KMS-11 (cell line): Measurements from ENCODE around the gene RNF208.

Experiments
- H2AFZ ChIP-seq: fragments of 200-600 bp; sonication (generic); 2 replicates; pipeline ENCODE4 v1.6.1; 2016; ENCODE audit warnings: antibody characterized with exemption, mixed run types, low read depth
- H3K27ac ChIP-seq: fragments of 200-600 bp; sonication (generic); 2 replicates; pipeline ENCODE4 v1.6.1; 2016; ENCODE audit warnings: mild to moderate bottlenecking, mixed run types
- H3K27me3 ChIP-seq: fragments of 200-600 bp; sonication (generic); 2 replicates; pipeline ENCODE4 v1.6.1; 2017; ENCODE audit warnings: mild to moderate bottlenecking, low read depth, mixed run types, moderate library complexity; ENCODE audit not compliant: insufficient read depth
- H3K36me3 ChIP-seq: fragments of 200-600 bp; sonication (generic); 2 replicates; pipeline ENCODE4 v1.6.1; 2017; ENCODE audit warnings: mild to moderate bottlenecking, mixed run types; ENCODE audit not compliant: insufficient read depth
- H3K4me1 ChIP-seq: fragments of 200-600 bp; sonication (generic); 2 replicates; pipeline ENCODE4 v1.6.1; 2016; ENCODE audit warnings: mild to moderate bottlenecking, low read depth, mixed run types; ENCODE audit not compliant: poor library complexity, severe bottlenecking
- H3K4me2 ChIP-seq: fragments of 200-600 bp; sonication (generic); 2 replicates; pipeline ENCODE4 v1.7.0; 2016; ENCODE audit warnings: mild to moderate bottlenecking, mixed run types
- H3K4me3 ChIP-seq: fragments of 200-600 bp; sonication (generic); IDR thresholded peaks from 2 replicates; pipeline ENCODE4 v1.6.1; 2017; ENCODE audit warnings: low read depth, low read length, mixed read lengths; ENCODE audit not compliant: insufficient read depth
- H3K79me2 ChIP-seq: fragments of 200-600 bp; sonication (generic); 2 replicates; pipeline ENCODE4 v1.6.1; 2016; ENCODE audit warnings: low read depth, mixed run types; ENCODE audit not compliant: insufficient read depth
- H3K9ac ChIP-seq: fragments of 200-600 bp; sonication (generic); 2 replicates; pipeline ENCODE4 v1.6.1; 2016; ENCODE audit warnings: mild to moderate bottlenecking, mixed run types
- H4K20me1 ChIP-seq: fragments of 200-600 bp; sonication (generic); 2 replicates; pipeline ENCODE4 v1.6.1; 2016; ENCODE audit warnings: mild to moderate bottlenecking, mixed run types; ENCODE audit not compliant: insufficient read depth
- TF ChIP-seq, protein P1 (sequence below): fragments of 200-600 bp; sonication (generic); conservative IDR thresholded peaks from 2 replicates; pipeline ENCODE4 v1.6.1; 2017; ENCODE audit warnings: low read depth, mild to moderate bottlenecking, antibody characterized with exemption, low read length, moderate library complexity, mixed read lengths

RNF208 gene

DNA sequence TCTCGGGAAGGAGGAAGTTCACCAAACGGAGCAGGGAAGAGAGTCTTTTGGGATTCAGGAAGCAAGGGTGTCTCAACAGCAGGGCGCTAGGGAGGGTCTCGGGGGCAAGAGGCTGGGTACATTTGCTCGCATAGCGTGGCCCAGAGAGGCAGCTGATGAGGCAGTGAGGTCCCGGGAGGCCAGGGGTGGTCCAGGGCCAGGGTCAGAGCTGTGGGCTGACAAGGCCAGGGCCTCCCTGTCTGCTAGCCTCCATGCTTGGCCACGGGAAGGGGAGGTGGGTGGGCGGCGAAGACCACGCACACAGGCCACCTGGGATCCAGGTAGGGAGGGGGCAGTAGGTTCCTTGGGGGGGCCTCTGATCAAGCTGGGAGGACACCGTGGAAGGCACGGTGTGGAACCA lies 10.5 kb downstream of the RNF208 start:
- Histone ChIP-seq H3K79me2 (peaks cover 9% of the 10 kb centered on the region), H3K27ac (no peak overlapping the region), H2AFZ (no peak overlapping the region), H3K27me3 (no peaks in the 10 kb centered on the region), H3K4me1 (peaks cover 5% of the 10 kb centered on the region), H3K9ac (no peak overlapping the region), H4K20me1 (no peaks in the 10 kb centered on the region), H3K4me3 (no peak overlapping the region), H3K36me3 (no peaks in the 10 kb centered on the region), H3K4me2 (no peak overlapping the region)
- TF ChIP-seq, protein P1, sequence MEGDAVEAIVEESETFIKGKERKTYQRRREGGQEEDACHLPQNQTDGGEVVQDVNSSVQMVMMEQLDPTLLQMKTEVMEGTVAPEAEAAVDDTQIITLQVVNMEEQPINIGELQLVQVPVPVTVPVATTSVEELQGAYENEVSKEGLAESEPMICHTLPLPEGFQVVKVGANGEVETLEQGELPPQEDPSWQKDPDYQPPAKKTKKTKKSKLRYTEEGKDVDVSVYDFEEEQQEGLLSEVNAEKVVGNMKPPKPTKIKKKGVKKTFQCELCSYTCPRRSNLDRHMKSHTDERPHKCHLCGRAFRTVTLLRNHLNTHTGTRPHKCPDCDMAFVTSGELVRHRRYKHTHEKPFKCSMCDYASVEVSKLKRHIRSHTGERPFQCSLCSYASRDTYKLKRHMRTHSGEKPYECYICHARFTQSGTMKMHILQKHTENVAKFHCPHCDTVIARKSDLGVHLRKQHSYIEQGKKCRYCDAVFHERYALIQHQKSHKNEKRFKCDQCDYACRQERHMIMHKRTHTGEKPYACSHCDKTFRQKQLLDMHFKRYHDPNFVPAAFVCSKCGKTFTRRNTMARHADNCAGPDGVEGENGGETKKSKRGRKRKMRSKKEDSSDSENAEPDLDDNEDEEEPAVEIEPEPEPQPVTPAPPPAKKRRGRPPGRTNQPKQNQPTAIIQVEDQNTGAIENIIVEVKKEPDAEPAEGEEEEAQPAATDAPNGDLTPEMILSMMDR, result no peak

DNA sequence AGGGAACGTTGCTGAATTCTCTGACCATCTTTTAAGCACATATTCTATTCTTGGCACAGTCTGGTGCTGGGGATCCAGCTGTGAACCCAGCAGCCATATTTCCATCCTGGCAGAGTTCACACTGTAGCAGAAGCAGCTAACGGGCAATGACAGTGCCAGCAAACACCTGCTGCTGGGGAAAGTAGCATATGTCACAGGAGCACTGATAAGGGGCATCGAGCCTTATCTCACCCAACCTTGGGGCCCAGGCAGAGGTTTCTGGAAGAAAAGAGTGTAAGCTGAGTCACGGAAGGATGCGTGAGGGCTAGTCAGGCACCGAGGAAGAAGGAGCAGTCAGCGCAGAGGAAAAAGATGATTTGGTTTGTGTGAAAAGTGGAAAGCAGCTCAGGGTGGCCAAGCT lies 15.4 kb downstream of the RNF208 start:
- Histone ChIP-seq H3K9ac (peak overlapping the region; percentile 72; the same call in 1 of the 2 replicates), H4K20me1 (no peaks in the 10 kb centered on the region), H3K27me3 (no peaks in the 10 kb centered on the region), H3K4me3 (no peak overlapping the region), H3K4me2 (peak overlapping the region; percentile 75), H3K36me3 (no peaks in the 10 kb centered on the region), H2AFZ (no peak overlapping the region), H3K27ac (no peak overlapping the region), H3K79me2 (peaks cover 37% of the 10 kb centered on the region), H3K4me1 (peaks cover 28% of the 10 kb centered on the region)
- TF ChIP-seq, protein P1, result no peak

DNA sequence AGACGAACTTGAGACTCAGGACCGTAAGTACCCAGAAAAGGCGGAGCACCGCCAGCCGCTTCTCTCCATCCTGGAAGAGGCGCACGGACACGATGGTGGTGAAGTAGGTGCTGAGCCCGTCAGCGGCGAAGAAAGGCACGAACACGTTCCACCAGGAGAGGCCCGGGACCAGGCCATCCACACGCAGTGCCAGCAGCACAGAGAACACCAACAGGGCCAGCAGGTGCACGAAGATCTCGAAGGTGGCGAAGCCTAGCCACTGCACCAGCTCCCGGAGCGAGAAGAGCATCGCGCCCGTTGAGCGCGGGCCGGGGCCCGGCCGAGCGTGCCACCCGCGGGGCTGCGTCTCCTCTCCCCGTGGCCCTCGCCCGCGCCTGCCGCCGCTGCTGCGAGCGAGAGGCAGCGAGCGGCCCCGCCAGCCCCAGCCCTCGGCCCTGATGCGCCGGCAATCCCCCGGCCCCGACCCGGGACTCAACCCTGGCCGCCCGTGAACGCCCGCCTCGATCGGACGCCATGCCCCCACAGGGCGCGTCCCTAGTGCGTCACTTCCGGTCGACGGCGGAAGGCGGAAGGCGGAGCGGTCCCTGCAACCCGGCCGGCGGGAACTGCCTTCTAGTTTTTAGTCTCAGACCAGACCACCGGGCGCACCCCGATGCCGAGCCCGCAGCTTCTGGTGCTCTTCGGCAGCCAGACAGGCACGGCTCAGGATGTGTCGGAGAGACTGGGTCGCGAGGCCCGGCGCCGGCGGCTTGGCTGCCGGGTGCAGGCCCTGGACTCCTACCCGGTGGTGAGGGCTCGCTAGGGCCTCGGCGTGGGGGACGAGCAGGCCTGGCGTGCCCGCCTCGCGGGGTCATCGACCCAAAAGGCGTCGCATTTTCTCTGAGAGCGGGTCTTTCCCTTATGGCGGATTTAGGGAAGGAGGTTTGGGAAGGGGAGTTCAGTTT lies 16.6 kb downstream of the RNF208 start, which contains the start of the genes NDOR1 and TMEM203:
NDOR1 (plus strand) TSS at position 575 of the 944 bp plus-strand sequence; CDS start at position 653, 78 bp downstream.
TMEM203 (minus strand) TSS at position 523 of the 944 bp plus-strand sequence; CDS start at position 289, 234 bp downstream.
- peak within 1 kb of the TSS; percentile 75 for H3K4me2 ChIP-seq
- peak within 1 kb of the TSS; percentile 55 for H2AFZ ChIP-seq
- no peaks in the 10 kb centered on the region for H4K20me1 ChIP-seq
- H3K4me3 ChIP-seq, result no peak within 1 kb of the TSS
- TF ChIP-seq, protein P1, result no peak
- H3K27me3 ChIP-seq, result no peaks in the 10 kb centered on the region
- peak within 1 kb of the TSS; percentile 31 for H3K27ac ChIP-seq
- peaks cover 43% of the 10 kb centered on the region for H3K79me2 ChIP-seq
- no peaks in the 10 kb centered on the region for H3K36me3 ChIP-seq
- H3K9ac ChIP-seq, result peak within 1 kb of the TSS; percentile 72
- peaks cover 32% of the 10 kb centered on the region for H3K4me1 ChIP-seq

DNA sequence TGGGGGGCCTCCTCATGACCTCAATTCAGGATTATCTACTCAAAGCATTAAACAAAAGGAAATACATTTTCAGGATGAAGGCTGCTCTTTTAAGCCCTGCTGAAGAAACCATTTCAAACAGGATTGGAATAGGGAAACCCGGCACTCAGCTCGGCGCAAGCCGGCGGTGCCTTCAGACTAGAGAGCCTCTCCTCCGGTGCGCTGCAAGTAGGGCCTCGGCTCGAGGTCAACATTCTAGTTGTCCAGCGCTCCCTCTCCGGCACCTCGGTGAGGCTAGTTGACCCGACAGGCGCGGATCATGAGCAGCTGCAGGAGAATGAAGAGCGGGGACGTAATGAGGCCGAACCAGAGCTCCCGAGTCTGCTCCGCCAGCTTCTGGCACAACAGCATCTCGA lies 17.3 kb downstream of the RNF208 start:
- Histone ChIP-seq H3K4me3 (no peak overlapping the region), H3K79me2 (peaks cover 43% of the 10 kb centered on the region), H3K4me1 (peaks cover 32% of the 10 kb centered on the region), H3K9ac (peak overlapping the region; percentile 72; the same call in 1 of the 2 replicates), H3K4me2 (peak overlapping the region; percentile 75), H2AFZ (peak overlapping the region; percentile 55; the same call in 1 of the 2 replicates), H3K27ac (peak overlapping the region; percentile 31; the same call in 1 of the 2 replicates), H4K20me1 (no peaks in the 10 kb centered on the region), H3K36me3 (no peaks in the 10 kb centered on the region), H3K27me3 (no peaks in the 10 kb centered on the region)
- TF ChIP-seq, protein P1, result no peak
